K562 (cell line): ENCODE measurements around the gene TP63. TPM values are rescaled to one million over a fixed set of nuclear protein-coding genes. Genes with fewer than 3 reads are reported as not detected.

Source experiments
- ATAC-seq: fragments of 200-7000 bp; cut with Tn5 transposase; 3 replicates; pipeline ENCODE4 v1.9.1; 2020; ENCODE audit warnings: moderate library complexity
- BruUV-seq: library from RNA; stranded (reverse); fragments of 400-500 nt; replicated peaks from 2 replicates; lab custom pipeline; 2021; lab: Mats Ljungman, UMichigan
- CTCF ChIA-PET: fragments of 300-600 bp; formaldehyde crosslinking; extraction: SDS; loops from one replicate; lab custom pipeline; 2021; ENCODE audit warnings: low intra/inter-chr PET ratio; lab: Yijun Ruan, JAX
- POLR2A ChIA-PET: fragments of 300-600, 350-650 bp; sonication (Branson Sonifier 250); formaldehyde crosslinking; extraction: SDS; loops from one replicate; lab custom pipeline; 2021; ENCODE audit warnings: antibody characterized with exemption, inconsistent platforms; lab: Yijun Ruan, JAX
- DNase-seq, 4 experiments: peaks; one replicate each; pipeline versions ENCODE4 v3.0.0 to v3.0.0-alpha.2; 2011 to 2018; ENCODE audit warnings: low spot score in 3 of 4, mixed read lengths in 3 of 4; ENCODE audit errors: extremely low read depth in 1 of 4
- FAIRE-seq: peaks from 2 replicates; lab custom pipeline; 2011; peaks lifted over from hg19 to GRCh38; lab: Jason Lieb, UNC
- H2AFZ ChIP-seq: 2 replicates; pipeline ENCODE4 v1.6.0; 2011; ENCODE audit warnings: low read depth, low read length, control low read depth, inconsistent platforms
- H3K27ac ChIP-seq: fragments of 200-600 bp; 3 replicates; pipeline ENCODE4 v1.8.0; 2011; ENCODE audit warnings: low read depth, mild to moderate bottlenecking, control low read depth, inconsistent platforms, low read length, moderate library complexity, mixed read lengths; ENCODE audit errors: extremely low read depth
- H3K27me3 ChIP-seq, 2 experiments: fragments of 300-600 bp in 1 of 2; 2 replicates in 1 of 2; 3 replicates in 1 of 2; pipeline versions ENCODE4 v1.6.0 to v1.8.0; 2011; ENCODE audit warnings: inconsistent platforms in 2 of 2, low read length in 2 of 2, mild to moderate bottlenecking in 1 of 2, mixed read lengths in 1 of 2, moderate library complexity in 1 of 2; ENCODE audit not compliant: control insufficient read depth in 2 of 2, insufficient read depth in 2 of 2
- H3K36me3 ChIP-seq: fragments of 300-600 bp; 3 replicates; pipeline ENCODE4 v1.8.0; 2011; ENCODE audit warnings: mild to moderate bottlenecking, low read length, inconsistent platforms; ENCODE audit not compliant: control insufficient read depth, insufficient read depth
- H3K4me1 ChIP-seq, 2 experiments: fragments of 200-600 bp in 1 of 2; replicated peaks in 1 of 2; 2 replicates in 1 of 2; 3 replicates in 1 of 2; pipeline versions ENCODE4 v1.5.1 to v1.8.0; 2011; ENCODE audit warnings: inconsistent platforms in 2 of 2, low read length in 2 of 2, mild to moderate bottlenecking in 1 of 2, mixed read lengths in 1 of 2, moderate library complexity in 1 of 2; ENCODE audit not compliant: control insufficient read depth in 2 of 2, insufficient read depth in 2 of 2
- H3K4me2 ChIP-seq: 2 replicates; pipeline ENCODE4 v1.6.1; 2011; ENCODE audit warnings: low read length, control low read depth, inconsistent platforms, mixed read lengths; ENCODE audit not compliant: insufficient read depth
- H3K4me3 ChIP-seq: fragments of 200-600 bp; sonication (generic), shearing (Covaris generic); 2 replicates; pipeline ENCODE4 v1.5.1; 2016; ENCODE audit warnings: control low read depth, inconsistent platforms
- H3K79me2 ChIP-seq: fragments of 200-600 bp; 3 replicates; pipeline ENCODE4 v1.8.0; 2011; ENCODE audit warnings: low read length, inconsistent platforms; ENCODE audit not compliant: control insufficient read depth, insufficient read depth
- H3K9ac ChIP-seq, 2 experiments: 2 replicates each; pipeline versions ENCODE4 v1.6.0 to v1.6.1; 2011; ENCODE audit warnings: low read depth in 2 of 2, low read length in 2 of 2, control low read depth in 1 of 2, inconsistent platforms in 1 of 2, mild to moderate bottlenecking in 1 of 2, mixed read lengths in 1 of 2; ENCODE audit not compliant: insufficient read depth in 1 of 2
- H3K9me1 ChIP-seq: one replicate; pipeline ENCODE4 v1.6.0; 2011; ENCODE audit warnings: inconsistent platforms, mild to moderate bottlenecking, low read length, moderate library complexity; ENCODE audit not compliant: control insufficient read depth, insufficient read depth
- H3K9me3 ChIP-seq: replicated peaks from 2 replicates; pipeline ENCODE4 v1.5.1; 2011; ENCODE audit warnings: low read depth, low read length, inconsistent platforms; ENCODE audit not compliant: control insufficient read depth, insufficient read depth
- H4K20me1 ChIP-seq: replicated peaks from 2 replicates; pipeline ENCODE4 v1.6.1; 2011; ENCODE audit warnings: low read length, inconsistent platforms, mixed read lengths; ENCODE audit not compliant: control insufficient read depth, insufficient read depth
- ATF7 ChIP-seq: fragments of 450-650 bp; IDR thresholded peaks from 2 replicates; pipeline ENCODE4 v1.7.1; 2014; ENCODE audit warnings: mild to moderate bottlenecking, moderate library complexity
- MTF1 ChIP-seq: fragments of 250-450 bp; sonication (Bioruptor Pico); IDR thresholded peaks from 2 replicates; pipeline ENCODE4 v1.9.0; 2021; ENCODE audit warnings: moderate library complexity, mild to moderate bottlenecking, inconsistent platforms, borderline replicate concordance
- NFRKB ChIP-seq: fragments of 450-650 bp; IDR thresholded peaks from 2 replicates; pipeline ENCODE4 v1.6.1; 2016; ENCODE audit warnings: low read depth
- NR2C2 ChIP-seq, 2 experiments: fragments of 200-800 bp in 1 of 2; sonication (Bioruptor generic) in 1 of 2; sonication (generic) in 1 of 2; formaldehyde crosslinking in 1 of 2; IDR thresholded peaks; 2 replicates each; pipeline versions ENCODE4 v1.6.1 to v1.8.0; 2016 to 2022; ENCODE audit warnings: mild to moderate bottlenecking in 1 of 2, missing compliant biosample characterization in 1 of 2, missing genetic modification characterization in 1 of 2, missing genetic modification reagents in 1 of 2
- PHB ChIP-seq: fragments of 250-450 bp; sonication (Bioruptor Pico); IDR thresholded peaks from 2 replicates; pipeline ENCODE4 v1.5.0; 2021
- RFX7 ChIP-seq: fragments of 250-450 bp; sonication (Bioruptor Pico); IDR thresholded peaks from 2 replicates; pipeline ENCODE4 v1.5.1; 2021; ENCODE audit warnings: mild to moderate bottlenecking
- SMAD3 ChIP-seq: fragments of 450-650 bp; formaldehyde crosslinking; conservative IDR thresholded peaks from 2 replicates; pipeline ENCODE4 v1.4.0; 2020; ENCODE audit warnings: mild to moderate bottlenecking
- SRF ChIP-seq, 2 experiments: fragments of 250-450, 450-650 bp in 1 of 2; sonication (Bioruptor Pico) in 1 of 2; sonication (generic) in 1 of 2; formaldehyde crosslinking; IDR thresholded peaks; 2 replicates each; pipeline versions ENCODE4 v1.5.0 to v1.5.1; 2020 to 2022; ENCODE audit warnings: mild to moderate bottlenecking in 1 of 2, missing genetic modification reagents in 1 of 2
- TAF7 ChIP-seq: fragments of 450-650 bp; IDR thresholded peaks from 2 replicates; pipeline ENCODE4 v1.6.1; 2016; ENCODE audit warnings: missing genetic modification characterization, missing compliant biosample characterization
- TCF7 ChIP-seq: sonication (generic); IDR thresholded peaks from 2 replicates; pipeline ENCODE4 v1.6.1; 2016; ENCODE audit warnings: antibody characterized with exemption, borderline replicate concordance
- TRIM24 ChIP-seq, 2 experiments: fragments of 450-650 bp; IDR thresholded peaks; 2 replicates each; pipeline ENCODE4 v1.6.1; 2016
- ZNF324 ChIP-seq: fragments of 250-450 bp; sonication (Bioruptor Pico); IDR thresholded peaks from 2 replicates; pipeline ENCODE4 v1.4.0; 2020; ENCODE audit warnings: mild to moderate bottlenecking
- ZNF717 ChIP-seq: fragments of 250-450 bp; sonication (Bioruptor Pico); IDR thresholded peaks from 2 replicates; pipeline ENCODE4 v1.5.0; 2021
- WGBS: fragments of 100-300 bp; shearing (Covaris generic); methylation state at CpG from one replicate; pipeline ENCODE4 v1.1.6; 2016; ENCODE audit warnings: low coverage, mixed read lengths; ENCODE audit not compliant: insufficient coverage; ENCODE audit errors: missing lambda C conversion rate; 5-methylcytosine and 5-hydroxymethylcytosine counted together
- in situ Hi-C: fragments of 300-500 bp; cut with MboI; formaldehyde crosslinking; loops from 4 replicates; pipeline ENCODE4 v1.15.0; 2018; ENCODE audit warnings: inconsistent platforms, mixed read lengths
- intact Hi-C: fragments of 100-400 bp; cut with micrococcal nuclease; formaldehyde crosslinking; loops from 2 replicates; pipeline ENCODE4 v1.14.2; 2022
- polyA plus RNA-seq, 8 experiments: library from polyadenylated mRNA; depleted of rRNA in 4 of 8; stranded (reverse) in 5 of 8; unstranded in 3 of 8; fragments of >200 nt; fragmentation: Nextera tagmentation in 2 of 8; fragmentation: Illumina TruSeq in 1 of 8; extraction: Ambion mirVana in 2 of 8; extraction: Trizol in 1 of 8; gene quantifications; 2 replicates each; pipeline versions ENCODE4 v1.2.1 to v1.2.3, GENCODE V29; 2011 to 2014; ENCODE audit warnings: inconsistent platforms in 1 of 8, missing spikeins in 1 of 8
- total RNA-seq, 7 experiments: library from RNA; depleted of rRNA in 6 of 7; stranded (reverse); fragments of >200 nt in 6 of 7; fragmentation: Illumina TruSeq in 2 of 7; extraction: Trizol in 2 of 7; gene quantifications; 2 replicates each; pipeline versions ENCODE4 v1.2.1 to v1.2.3, GENCODE V29; 2011 to 2021; ENCODE audit warnings: low replicate concordance in 1 of 7
- TF ChIP-seq, protein P1 (sequence below): fragments of 450-650 bp; IDR thresholded peaks from 2 replicates; pipeline ENCODE4 v1.6.1; 2017; ENCODE audit warnings: antibody characterized with exemption, mild to moderate bottlenecking
- TF ChIP-seq, protein P2 (sequence below): fragments of 450-650 bp; formaldehyde crosslinking; IDR thresholded peaks from 2 replicates; pipeline ENCODE4 v1.4.0; 2022; ENCODE audit warnings: missing genetic modification characterization

TP63 gene
- total and polyA plus RNA-seq, 9 of the 15 experiments (the other 6 are each of a cell fraction or from before 2014, with no cell fraction given) = 0.32 to 1.4 (median 0.50) TPM

DNA sequence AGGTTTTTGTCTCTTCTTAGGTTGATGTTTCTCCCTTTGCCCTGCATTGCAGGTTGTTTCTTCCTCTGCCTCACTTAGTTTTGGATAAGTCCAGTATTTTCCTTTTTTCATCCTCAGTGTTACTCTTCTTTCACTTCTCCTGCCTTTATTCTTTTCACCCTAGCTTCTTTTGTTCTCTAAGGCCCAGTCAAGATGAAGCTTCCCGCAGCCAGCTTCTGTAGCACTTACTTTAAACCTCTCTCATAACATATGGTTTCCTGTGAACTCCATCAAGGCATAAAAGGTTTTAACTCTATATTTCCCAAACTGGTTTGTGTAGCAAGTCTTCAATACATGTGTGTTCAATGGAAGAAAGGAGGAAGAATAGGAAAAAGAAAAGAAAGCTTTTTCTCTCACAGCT is 54.1 kb downstream of the TP63 start:
- no peaks in the 10 kb centered on the region for H3K36me3 ChIP-seq
- no peaks in the 10 kb centered on the region for H4K20me1 ChIP-seq
- no peak overlapping the region for H2AFZ ChIP-seq
- FAIRE-seq (no peak), ATAC-seq (no peak), DNase-seq (no peak)
- intact Hi-C loops = no loop called here
- ChIA-PET CTCF (no interaction called here), POLR2A (no interaction called here)
- no peak overlapping the region for H3K27ac ChIP-seq
- TF ChIP-seq ATF7 = no peak
- TF ChIP-seq NFRKB = no peak
- TF ChIP-seq, protein P1, sequence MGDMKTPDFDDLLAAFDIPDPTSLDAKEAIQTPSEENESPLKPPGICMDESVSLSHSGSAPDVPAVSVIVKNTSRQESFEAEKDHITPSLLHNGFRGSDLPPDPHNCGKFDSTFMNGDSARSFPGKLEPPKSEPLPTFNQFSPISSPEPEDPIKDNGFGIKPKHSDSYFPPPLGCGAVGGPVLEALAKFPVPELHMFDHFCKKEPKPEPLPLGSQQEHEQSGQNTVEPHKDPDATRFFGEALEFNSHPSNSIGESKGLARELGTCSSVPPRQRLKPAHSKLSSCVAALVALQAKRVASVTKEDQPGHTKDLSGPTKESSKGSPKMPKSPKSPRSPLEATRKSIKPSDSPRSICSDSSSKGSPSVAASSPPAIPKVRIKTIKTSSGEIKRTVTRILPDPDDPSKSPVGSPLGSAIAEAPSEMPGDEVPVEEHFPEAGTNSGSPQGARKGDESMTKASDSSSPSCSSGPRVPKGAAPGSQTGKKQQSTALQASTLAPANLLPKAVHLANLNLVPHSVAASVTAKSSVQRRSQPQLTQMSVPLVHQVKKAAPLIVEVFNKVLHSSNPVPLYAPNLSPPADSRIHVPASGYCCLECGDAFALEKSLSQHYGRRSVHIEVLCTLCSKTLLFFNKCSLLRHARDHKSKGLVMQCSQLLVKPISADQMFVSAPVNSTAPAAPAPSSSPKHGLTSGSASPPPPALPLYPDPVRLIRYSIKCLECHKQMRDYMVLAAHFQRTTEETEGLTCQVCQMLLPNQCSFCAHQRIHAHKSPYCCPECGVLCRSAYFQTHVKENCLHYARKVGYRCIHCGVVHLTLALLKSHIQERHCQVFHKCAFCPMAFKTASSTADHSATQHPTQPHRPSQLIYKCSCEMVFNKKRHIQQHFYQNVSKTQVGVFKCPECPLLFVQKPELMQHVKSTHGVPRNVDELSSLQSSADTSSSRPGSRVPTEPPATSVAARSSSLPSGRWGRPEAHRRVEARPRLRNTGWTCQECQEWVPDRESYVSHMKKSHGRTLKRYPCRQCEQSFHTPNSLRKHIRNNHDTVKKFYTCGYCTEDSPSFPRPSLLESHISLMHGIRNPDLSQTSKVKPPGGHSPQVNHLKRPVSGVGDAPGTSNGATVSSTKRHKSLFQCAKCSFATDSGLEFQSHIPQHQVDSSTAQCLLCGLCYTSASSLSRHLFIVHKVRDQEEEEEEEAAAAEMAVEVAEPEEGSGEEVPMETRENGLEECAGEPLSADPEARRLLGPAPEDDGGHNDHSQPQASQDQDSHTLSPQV = no peak
- no peak for TF ChIP-seq TCF7
- no peak for TF ChIP-seq SRF (CRISPR knock-in tag; IDR thresholded peaks at IDR 0.05)
- TF ChIP-seq NR2C2 (CRISPR knock-in tag; IDR thresholded peaks at IDR 0.05) = no peak
- TF ChIP-seq NR2C2 (tag; IDR thresholded peaks at IDR 0.05) = no peak
- TF ChIP-seq RFX7 (CRISPR knock-in tag) = no peak
- TF ChIP-seq SMAD3 (CRISPR knock-in tag) = no peak
- TF ChIP-seq TRIM24 (IDR thresholded peaks at IDR 0.05) = no peak
- no peak for TF ChIP-seq TAF7 (tag)
- no peak for TF ChIP-seq ZNF717 (CRISPR knock-in tag)
- no peak for TF ChIP-seq PHB
- TF ChIP-seq ZNF324 (CRISPR knock-in tag) = no peak
- no peak for TF ChIP-seq MTF1 (CRISPR knock-in tag)
- TF ChIP-seq, protein P2, sequence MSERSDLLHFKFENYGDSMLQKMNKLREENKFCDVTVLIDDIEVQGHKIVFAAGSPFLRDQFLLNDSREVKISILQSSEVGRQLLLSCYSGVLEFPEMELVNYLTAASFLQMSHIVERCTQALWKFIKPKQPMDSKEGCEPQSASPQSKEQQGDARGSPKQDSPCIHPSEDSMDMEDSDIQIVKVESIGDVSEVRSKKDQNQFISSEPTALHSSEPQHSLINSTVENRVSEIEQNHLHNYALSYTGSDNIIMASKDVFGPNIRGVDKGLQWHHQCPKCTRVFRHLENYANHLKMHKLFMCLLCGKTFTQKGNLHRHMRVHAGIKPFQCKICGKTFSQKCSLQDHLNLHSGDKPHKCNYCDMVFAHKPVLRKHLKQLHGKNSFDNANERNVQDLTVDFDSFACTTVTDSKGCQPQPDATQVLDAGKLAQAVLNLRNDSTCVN (CRISPR knock-in tag) = no peak
- WGBS = 0% methylated on average over 1 of the region's 1 CpG
- H3K79me2 ChIP-seq = no peaks in the 10 kb centered on the region
- no peak overlapping the region for H3K9ac ChIP-seq
- H3K4me3 ChIP-seq = no peak overlapping the region
- no TSS peak for BruUV-seq
- no peak overlapping the region for H3K4me2 ChIP-seq
- in situ Hi-C loops = no loop called here
- no peaks in the 10 kb centered on the region for H3K4me1 ChIP-seq
- no peaks in the 10 kb centered on the region for H3K27me3 ChIP-seq
- H3K9me3 ChIP-seq = no peaks in the 10 kb centered on the region
- no peaks in the 10 kb centered on the region for H3K9me1 ChIP-seq
